Astrocyte of the spinal cord (primary cell): ENCODE results near the gene HIVEP3.

Source experiments
- DNase-seq: peaks from one replicate; pipeline ENCODE4 v3.0.0; 2011; ENCODE audit warnings: low read depth, low spot score
- H3K4me3 ChIP-seq: 2 replicates; pipeline ENCODE4 v1.5.1; 2011; ENCODE audit warnings: low read depth, mild to moderate bottlenecking, low read length, moderate library complexity
- CTCF ChIP-seq: IDR thresholded peaks from 2 replicates; pipeline ENCODE4 v1.5.1; 2012; ENCODE audit warnings: low read depth, mild to moderate bottlenecking, low read length, inconsistent platforms
- in situ Hi-C: cut with HindIII; loops from 2 replicates; pipeline ENCODE4 v1.10.0; 2017; ENCODE audit warnings: low sequenced_read_pairs

Gene HIVEP3

GRCh38 chr1:41497056-41497440 lies 421.7 kb downstream of the HIVEP3 start:
- no peak for TF ChIP-seq CTCF
- no peak overlapping the region for H3K4me3 ChIP-seq
- no peak for DNase-seq
- in situ Hi-C loops = no loop called here

GRCh38 chr1:41496080-41497055 lies 422.4 kb downstream of the HIVEP3 start:
- TF ChIP-seq CTCF = no peak
- peak; percentile 88 for DNase-seq
- in situ Hi-C loops = no loop called here
- H3K4me3 ChIP-seq = no peak overlapping the region

GRCh38 chr1:41495210-41495948 lies 423.3 kb downstream of the HIVEP3 start:
- TF ChIP-seq CTCF = peak; percentile 39
- peak; percentile 53 for DNase-seq
- no peak overlapping the region for H3K4me3 ChIP-seq
- in situ Hi-C loops = no loop called here

- in situ Hi-C loops = no loop called here
- no peak overlapping the region for H3K4me3 ChIP-seq
- TF ChIP-seq CTCF = no peak
- no peak for DNase-seq
Measured at GRCh38 chr1:41494351-41495209, 424.1 kb downstream of the HIVEP3 start.

GRCh38 chr1:41493626-41494350 lies 424.9 kb downstream of the HIVEP3 start:
- no peak for DNase-seq
- TF ChIP-seq CTCF = no peak
- in situ Hi-C loops = no loop called here
- no peak overlapping the region for H3K4me3 ChIP-seq
